Heart left ventricle (tissue), 16 donors: ENCODE measurements around the gene ADSS1. TPM values are rescaled to one million over a fixed set of nuclear protein-coding genes. Genes with fewer than 3 reads are reported as not detected.

ENCODE experiments used
- ATAC-seq, 4 donors: fragments of 200-7000 bp; cut with Tn5 transposase; one replicate each; pipeline ENCODE4 v1.9.1; 2020 to 2022; ENCODE audit warnings: moderate library complexity in 4 of 4, mild to moderate bottlenecking in 3 of 4, moderate number of reproducible peaks in 1 of 4
- DNase-seq, 5 donors: peaks; one replicate each; pipeline ENCODE4 v3.0.0-alpha.2; 2020
- H3K27ac ChIP-seq, 12 donors: fragments of 200-600 bp; sonication (generic) in 4 of 12; one replicate each; pipeline versions ENCODE4 v1.5.0 to v1.8.0; 2016 to 2022; ENCODE audit warnings: mild to moderate bottlenecking in 2 of 12
- H3K27me3 ChIP-seq, 9 donors: fragments of 200-600 bp; sonication (generic) in 2 of 9; one replicate each; pipeline versions ENCODE4 v1.5.1 to v1.8.0; 2016 to 2022; ENCODE audit warnings: mild to moderate bottlenecking in 3 of 9
- H3K36me3 ChIP-seq, 9 donors: fragments of 200-600 bp; sonication (generic) in 2 of 9; one replicate each; pipeline versions ENCODE4 v1.5.0 to v1.8.0; 2018 to 2022; ENCODE audit warnings: mild to moderate bottlenecking in 2 of 9
- H3K4me1 ChIP-seq, 12 donors: fragments of 200-600 bp; sonication (generic) in 4 of 12; one replicate each; pipeline versions ENCODE4 v1.5.0 to v1.8.0; 2016 to 2022; ENCODE audit warnings: mild to moderate bottlenecking in 3 of 12
- H3K4me3 ChIP-seq, 12 donors: fragments of 200-600 bp; sonication (generic) in 4 of 12; one replicate each; pipeline versions ENCODE4 v1.5.0 to v1.8.0; 2017 to 2022; ENCODE audit warnings: mild to moderate bottlenecking in 9 of 12, moderate library complexity in 4 of 12
- H3K9me3 ChIP-seq, 12 donors: fragments of 200-600 bp; sonication (generic) in 4 of 12; one replicate each; pipeline versions ENCODE4 v1.5.0 to v1.8.0; 2016 to 2022; ENCODE audit warnings: mild to moderate bottlenecking in 1 of 12
- CTCF ChIP-seq, 12 donors: fragments of 200-600 bp; sonication (generic) in 4 of 12; IDR thresholded peaks; one replicate each; pipeline versions ENCODE4 v1.5.0 to v1.8.0; 2018 to 2022; ENCODE audit warnings: antibody characterized with exemption in 12 of 12, mild to moderate bottlenecking in 5 of 12
- POLR2A ChIP-seq, 2 donors: fragments of 450-650 bp; IDR thresholded peaks; one replicate each; pipeline ENCODE4 v1.6.1; 2017; ENCODE audit warnings: antibody characterized with exemption in 2 of 2, mild to moderate bottlenecking in 2 of 2, moderate library complexity in 2 of 2
- WGBS, 4 donors: extraction: QIAGEN DNeasy Blood & Tissue Kit in 2 of 4; methylation state at CpG; one replicate each; pipeline versions ENCODE4 v1.1.5 to v1.1.7; 2013 to 2018; 5-methylcytosine and 5-hydroxymethylcytosine counted together
- intact Hi-C, 10 donors: fragments of 100-400 bp; cut with DNase I; formaldehyde crosslinking; loops; one replicate each; pipeline versions ENCODE4 v1.11.1 to v1.14.2; 2022
- polyA plus RNA-seq, 2 donors: library from polyadenylated mRNA; stranded (reverse); fragments of 200-250 nt; gene quantifications; one replicate each; pipeline ENCODE4 v1.2.3, GENCODE V29; 2013
- total RNA-seq, 9 donors: library from RNA; depleted of rRNA in 2 of 9; stranded (reverse); fragments of >200 nt in 2 of 9; fragmentation: NEBNext Ultra II Directional in 3 of 9; extraction: Animal tissue kit (Norgen Biotek cat#: 25700) in 3 of 9; gene quantifications; one replicate each; pipeline versions ENCODE4 v1.1.0 to v1.2.4, GENCODE V29; 2016 to 2023
- donor health status: ischemic (EF 13 %, LVEDD 7.1; RV severe dilation, severe dysfunction).
- donor health status: healthy with polysubstance abuse.
- donor health status: DM: no; HTN: yes; CAD: no.
- donor health status: DM: no; HTN: no; CAD: no.
- donor health status: ischemic (EF 25% LVEDD 6.9; RV normal size, moderate dysfunction).
- donor health status: ischemic (EF 25% LVEDD 5.7; RV mildly dilated, moderate dysfunction).
- donor health status: healthy.
- donor health status: DM: yes; HTN: yes; CAD: no.
- donor health status: ischemic (EF 35%, LVEDD 5.7; RV mildly dilated, moderate dysfunction).
- donor health status: nonischemic (EF 11% LVEDD 7.7; RV severe dilation, severe dysfunction).
- donor health status: DM: yes; HTN: yes; CAD: no.
- donor health status: PGD.
- donor health status: ischemic (EF 29% LVEDD 5.4; RV normal size, mild dysfunction).
- donor health status: nonischemic (EF 23%, LVEDD 6.1; RV moderate dilation, normal function).

Gene ADSS1
- total and polyA plus RNA-seq, 11 donors: 64.7 to 258 (median 160) TPM

- no peak overlapping the region for H3K4me3 ChIP-seq
- TF ChIP-seq CTCF (IDR thresholded peaks at IDR 0.05): no peak
- H3K4me1 ChIP-seq: peaks cover 0 to 12% (median 9%) of the 10 kb centered on the region in 12 donors
- H3K27ac ChIP-seq: no peak overlapping the region
- H3K36me3 ChIP-seq: peaks cover 0 to 70% (median 55%) of the 10 kb centered on the region in 9 donors
- peaks cover 0 to 6% (median 0%) of the 10 kb centered on the region in 12 donors for H3K9me3 ChIP-seq
- H3K27me3 ChIP-seq: no peaks in the 10 kb centered on the region
- no peak for ATAC-seq
- peak in 1 of 5 donors; percentile 19 for DNase-seq
- intact Hi-C loops: loop anchor here in 2 of 10 donors (2.0 kb wide), 1 partner anchor 53 kb away; no protein-coding TSS in a partner anchor
- 90 to 92% (median 90%) methylated on average over 30 to 34 of the region's 34 CpGs for WGBS, 4 donors
These were observed 48.1 kb downstream of the ADSS1 start for GRCh38 chr14:104771918-104772706.

GRCh38 chr14:104772707-104773504 is 48.9 kb downstream of the ADSS1 start:
- intact Hi-C loops: loop anchor here in 1 of 10 donors (2.0 kb wide), 1 partner anchor 52 kb away; no protein-coding TSS in a partner anchor
- Histone ChIP-seq H3K9me3 (peaks cover 0 to 6% (median 0%) of the 10 kb centered on the region in 12 donors), H3K27ac (no peak overlapping the region), H3K4me1 (peaks cover 0 to 12% (median 9%) of the 10 kb centered on the region in 12 donors), H3K4me3 (no peak overlapping the region), H3K27me3 (no peaks in the 10 kb centered on the region), H3K36me3 (peaks cover 0 to 73% (median 55%) of the 10 kb centered on the region in 9 donors)
- no peak for TF ChIP-seq POLR2A (IDR thresholded peaks at IDR 0.05)
- TF ChIP-seq CTCF (IDR thresholded peaks at IDR 0.05): no peak
- no peak for DNase-seq
- 95 to 97% (median 96%) methylated on average over 17 to 38 of the region's 38 CpGs for WGBS, 4 donors
- ATAC-seq: no peak

- Histone ChIP-seq H3K4me3 (no peak overlapping the region), H3K27ac (no peak overlapping the region), H3K4me1 (peaks cover 0 to 5% (median 3%) of the 10 kb centered on the region in 12 donors), H3K36me3 (peaks cover 0 to 74% (median 55%) of the 10 kb centered on the region in 9 donors), H3K27me3 (no peaks in the 10 kb centered on the region), H3K9me3 (peaks cover 0 to 6% (median 0%) of the 10 kb centered on the region in 12 donors)
- WGBS, 4 donors: 85 to 89% (median 88%) methylated on average over 39 to 46 of the region's 46 CpGs
- intact Hi-C loops: loop anchor here in 1 of 10 donors (2.0 kb wide), 1 partner anchor 51 kb away; no protein-coding TSS in a partner anchor
- DNase-seq (no peak), ATAC-seq (no peak)
- TF ChIP-seq CTCF (IDR thresholded peaks at IDR 0.05) (no peak), POLR2A (IDR thresholded peaks at IDR 0.05) (no peak)
These were observed 49.8 kb downstream of the ADSS1 start for GRCh38 chr14:104773505-104774452.
